HFFc6 (cell line): ENCODE results near the gene EHBP1. TPM values are rescaled to one million over a fixed set of nuclear protein-coding genes. Genes with fewer than 3 reads are reported as not detected.
"Not testable (repeated sequence)": the region's sequence is repeated elsewhere in the genome, so short reads cannot be mapped to it uniquely, and the experiment has no call there.

Experiments used
- DNase-seq: peaks from one replicate; pipeline ENCODE4 v3.0.0-alpha.2; 2018
- H3K27ac Mint-ChIP-seq: 2 replicates; pipeline ENCODE4 v1.8.0; 2020; ENCODE audit warnings: mild to moderate bottlenecking, mixed read lengths
- H3K27me3 Mint-ChIP-seq: 2 replicates; pipeline ENCODE4 v1.8.0; 2021; ENCODE audit warnings: mild to moderate bottlenecking, moderate library complexity, mixed read lengths; ENCODE audit not compliant: insufficient read depth
- H3K36me3 Mint-ChIP-seq: 2 replicates; pipeline ENCODE4 v1.8.0; 2021; ENCODE audit warnings: low read depth, mixed read lengths
- H3K4me1 Mint-ChIP-seq: 2 replicates; pipeline ENCODE4 v1.8.0; 2020; ENCODE audit warnings: low read depth, mixed read lengths
- H3K4me3 Mint-ChIP-seq: 2 replicates; pipeline ENCODE4 v1.8.0; 2020; ENCODE audit warnings: mild to moderate bottlenecking, moderate library complexity, mixed read lengths
- H3K9me3 Mint-ChIP-seq: 2 replicates; pipeline ENCODE4 v1.8.0; 2020; ENCODE audit warnings: mild to moderate bottlenecking, mixed read lengths
- total RNA-seq, 6 experiments: library from RNA; stranded (reverse); fragmentation: NEBNext Ultra II Directional; extraction: Animal tissue kit (Norgen Biotek cat#: 25700); gene quantifications; 2 replicates in 1 of 6; 3 replicates in 5 of 6; pipeline ENCODE4 v1.2.3, GENCODE V29; 2021
- TF ChIP-seq, protein P1 (sequence below): fragments of 200-600 bp; sonication (generic); IDR thresholded peaks from 2 replicates; pipeline ENCODE4 v1.5.0; 2021; ENCODE audit warnings: antibody characterized with exemption, mild to moderate bottlenecking

Gene EHBP1
- total RNA-seq, 6 experiments from 2014 or later: 72.7 to 87.3 (median 80.6) TPM

DNA sequence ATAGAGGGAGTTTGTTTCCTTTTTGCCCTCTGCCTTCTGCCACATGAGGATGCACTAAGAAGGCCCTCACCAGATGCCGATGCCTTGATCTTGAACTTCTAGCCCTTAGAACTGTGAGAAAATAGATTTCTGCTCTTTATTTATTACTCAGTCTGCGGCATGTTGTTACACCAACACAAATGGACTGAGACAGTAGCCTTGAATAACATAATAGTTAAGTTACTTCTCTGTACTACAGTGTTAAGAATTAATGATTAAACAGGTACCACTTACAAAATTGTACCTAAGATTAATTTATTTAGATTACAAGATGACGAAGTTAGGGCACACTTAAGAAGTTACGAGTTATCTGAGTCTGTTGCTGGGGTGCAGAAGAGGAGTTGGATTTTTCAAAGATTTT, 42.4 kb downstream of the EHBP1 start:
- Mint-ChIP-seq H3K27ac (no peak overlapping the region), H3K36me3 (peaks cover 42% of the 10 kb centered on the region), H3K4me3 (no peak overlapping the region), H3K27me3 (no peaks in the 10 kb centered on the region), H3K9me3 (no peaks in the 10 kb centered on the region; the same call in 1 of the 2 replicates), H3K4me1 (peaks cover 27% of the 10 kb centered on the region)
- no peak for DNase-seq
- TF ChIP-seq, protein P1, sequence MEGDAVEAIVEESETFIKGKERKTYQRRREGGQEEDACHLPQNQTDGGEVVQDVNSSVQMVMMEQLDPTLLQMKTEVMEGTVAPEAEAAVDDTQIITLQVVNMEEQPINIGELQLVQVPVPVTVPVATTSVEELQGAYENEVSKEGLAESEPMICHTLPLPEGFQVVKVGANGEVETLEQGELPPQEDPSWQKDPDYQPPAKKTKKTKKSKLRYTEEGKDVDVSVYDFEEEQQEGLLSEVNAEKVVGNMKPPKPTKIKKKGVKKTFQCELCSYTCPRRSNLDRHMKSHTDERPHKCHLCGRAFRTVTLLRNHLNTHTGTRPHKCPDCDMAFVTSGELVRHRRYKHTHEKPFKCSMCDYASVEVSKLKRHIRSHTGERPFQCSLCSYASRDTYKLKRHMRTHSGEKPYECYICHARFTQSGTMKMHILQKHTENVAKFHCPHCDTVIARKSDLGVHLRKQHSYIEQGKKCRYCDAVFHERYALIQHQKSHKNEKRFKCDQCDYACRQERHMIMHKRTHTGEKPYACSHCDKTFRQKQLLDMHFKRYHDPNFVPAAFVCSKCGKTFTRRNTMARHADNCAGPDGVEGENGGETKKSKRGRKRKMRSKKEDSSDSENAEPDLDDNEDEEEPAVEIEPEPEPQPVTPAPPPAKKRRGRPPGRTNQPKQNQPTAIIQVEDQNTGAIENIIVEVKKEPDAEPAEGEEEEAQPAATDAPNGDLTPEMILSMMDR: no peak

DNA sequence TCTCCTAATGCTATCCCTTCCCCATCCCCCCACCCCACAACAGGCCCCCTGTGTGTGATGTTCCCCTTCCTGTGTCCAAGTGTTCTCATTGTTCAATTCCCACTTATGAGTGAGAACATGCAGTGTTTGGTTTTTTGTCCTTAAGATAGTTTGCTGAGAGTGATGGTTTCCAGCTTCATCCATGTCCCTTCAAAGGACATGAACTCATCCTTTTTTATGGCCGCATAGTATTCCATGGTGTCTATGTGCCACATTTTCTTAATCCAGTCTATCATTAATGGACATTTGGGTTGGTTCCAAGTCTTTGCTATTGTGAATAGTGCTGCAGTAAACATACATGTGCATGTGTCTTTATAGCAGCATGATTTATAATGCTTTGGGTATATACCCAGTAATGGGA, 43.6 kb downstream of the EHBP1 start:
- H3K9me3 Mint-ChIP-seq, H3K4me3 Mint-ChIP-seq, DNase-seq, H3K27ac Mint-ChIP-seq, H3K27me3 Mint-ChIP-seq: not testable (repeated sequence)
- peaks cover 15% of the 10 kb centered on the region for H3K4me1 Mint-ChIP-seq
- H3K36me3 Mint-ChIP-seq: peaks cover 52% of the 10 kb centered on the region

DNA sequence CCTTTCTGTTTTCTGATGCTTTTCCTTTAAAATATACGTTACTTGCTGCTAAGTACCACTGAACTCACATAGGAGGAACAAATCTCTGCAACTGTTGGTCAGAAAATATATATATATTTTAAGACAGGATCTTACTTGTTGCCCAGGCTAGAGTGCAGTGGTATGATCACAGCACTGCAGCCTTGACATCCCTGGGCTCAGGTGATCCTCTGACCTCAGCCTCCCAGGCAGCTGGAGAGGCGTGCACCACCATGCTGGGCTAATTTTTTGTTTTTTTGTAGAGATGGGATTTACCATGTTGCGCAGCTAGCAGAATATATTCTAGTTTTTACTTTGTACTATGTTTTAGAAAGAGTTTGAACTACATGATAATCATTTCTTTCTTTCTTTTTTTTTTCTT, 51.5 kb downstream of the EHBP1 start:
- Mint-ChIP-seq H3K27me3 (no peaks in the 10 kb centered on the region), H3K9me3 (peaks cover 7% of the 10 kb centered on the region; the same call in 1 of the 2 replicates), H3K36me3 (peaks cover 31% of the 10 kb centered on the region), H3K27ac (no peak overlapping the region), H3K4me1 (peaks cover 24% of the 10 kb centered on the region), H3K4me3 (no peak overlapping the region)
- TF ChIP-seq, protein P1: no peak
- DNase-seq: no peak

DNA sequence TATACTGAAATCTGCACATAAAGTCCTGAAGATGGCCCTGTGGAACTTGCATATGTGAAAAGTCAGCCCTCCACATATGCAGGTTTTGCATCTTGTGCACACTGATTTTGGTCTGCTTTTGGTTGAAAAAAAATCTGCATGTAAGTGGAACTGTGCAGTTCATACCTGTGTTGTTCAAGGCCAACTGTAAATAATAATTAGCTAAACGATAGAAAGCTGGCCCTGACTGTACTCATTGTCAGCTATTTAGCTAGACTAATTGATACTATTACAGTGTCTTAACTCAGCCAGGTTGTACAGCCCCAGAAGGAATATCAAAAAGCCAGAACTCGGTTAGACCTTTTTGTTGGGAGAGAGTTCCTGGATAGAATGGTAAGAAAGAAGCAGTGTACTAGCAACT, 54.5 kb downstream of the EHBP1 start:
- Mint-ChIP-seq H3K4me1 (peaks cover 24% of the 10 kb centered on the region), H3K4me3 (no peak overlapping the region), H3K27ac (no peak overlapping the region), H3K36me3 (peaks cover 5% of the 10 kb centered on the region; the same call in 1 of the 2 replicates), H3K9me3 (no peaks in the 10 kb centered on the region), H3K27me3 (no peaks in the 10 kb centered on the region)
- TF ChIP-seq, protein P1: no peak
- no peak for DNase-seq

DNA sequence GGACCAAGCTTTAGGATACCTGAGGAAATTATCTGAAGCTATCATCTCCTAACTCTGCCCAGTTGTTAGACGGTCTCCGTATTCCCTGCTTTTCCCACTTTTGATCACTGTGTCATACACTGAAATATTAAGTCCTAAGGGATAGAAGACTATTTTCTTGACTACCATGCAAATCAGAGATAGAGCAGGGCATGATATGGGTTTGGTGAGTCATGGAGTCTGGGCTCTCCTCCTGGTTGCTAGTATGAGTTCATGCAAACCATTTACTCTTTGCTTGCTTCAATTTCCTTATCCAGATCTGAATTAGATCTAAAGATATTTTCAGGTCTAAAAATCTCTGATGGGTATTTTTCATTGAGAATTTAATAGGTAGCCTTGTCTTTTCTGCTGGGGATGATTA, 55.0 kb downstream of the EHBP1 start:
- Mint-ChIP-seq H3K4me3 (no peak overlapping the region; the same call in 1 of the 2 replicates), H3K27me3 (no peaks in the 10 kb centered on the region), H3K27ac (peak overlapping the region; percentile 64), H3K4me1 (peaks cover 27% of the 10 kb centered on the region), H3K9me3 (no peaks in the 10 kb centered on the region), H3K36me3 (no peaks in the 10 kb centered on the region)
- DNase-seq: peak; percentile 63
- TF ChIP-seq, protein P1: no peak

DNA sequence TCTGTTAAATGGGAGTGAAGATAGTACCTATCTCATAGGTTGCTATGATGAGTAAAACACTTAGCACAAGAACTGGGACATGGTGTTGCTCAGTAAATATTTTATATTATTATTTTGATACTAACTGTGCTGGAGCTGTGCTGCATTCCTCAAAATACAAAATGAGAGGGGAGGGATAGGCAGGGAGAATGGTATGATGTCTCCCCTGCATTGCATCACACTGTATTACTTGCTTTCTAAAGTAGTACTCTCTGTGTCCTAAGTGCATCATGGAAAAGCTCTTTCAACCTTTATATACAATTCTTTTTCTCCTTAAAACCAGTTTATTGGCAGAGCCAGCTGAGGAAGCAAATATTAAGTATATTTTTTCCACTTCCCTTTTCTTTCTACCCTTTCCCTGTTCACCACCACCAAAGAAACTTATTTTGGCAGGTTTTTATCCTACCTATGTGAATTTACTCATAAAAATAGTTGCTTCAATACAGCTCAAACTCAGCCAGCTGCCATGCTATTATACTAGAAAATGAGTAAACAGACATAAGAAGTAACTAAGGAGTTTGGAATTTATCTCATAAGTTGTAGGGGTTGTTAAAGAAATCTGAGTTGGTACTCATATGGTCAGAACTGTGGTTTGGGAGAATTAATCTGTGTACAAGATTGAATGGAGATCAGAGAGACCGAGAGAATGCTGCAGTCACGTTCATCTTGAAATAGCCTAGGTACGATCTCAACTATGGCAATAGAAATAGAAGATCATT, 60.3 kb downstream of the EHBP1 start:
- Mint-ChIP-seq H3K36me3 (peaks cover 43% of the 10 kb centered on the region), H3K9me3 (no peaks in the 10 kb centered on the region; the same call in 1 of the 2 replicates), H3K27ac (peak overlapping the region; percentile 3; the same call in 1 of the 2 replicates), H3K27me3 (no peaks in the 10 kb centered on the region; the same call in none of the 2 replicates), H3K4me1 (peaks cover 58% of the 10 kb centered on the region), H3K4me3 (no peak overlapping the region; the same call in 1 of the 2 replicates)
- no peak for DNase-seq
- TF ChIP-seq, protein P1: no peak
